Measurements from ENCODE around the gene SOX18. TPM values are rescaled to one million over a fixed set of nuclear protein-coding genes. Genes with fewer than 3 reads are reported as not detected.

The SOX18 gene
- total and polyA plus RNA-seq, 2 of the 13 experiments (the other 11 are each of a cell fraction or from before 2014, with no cell fraction given), result 1.6 to 1.9 TPM

DNA sequence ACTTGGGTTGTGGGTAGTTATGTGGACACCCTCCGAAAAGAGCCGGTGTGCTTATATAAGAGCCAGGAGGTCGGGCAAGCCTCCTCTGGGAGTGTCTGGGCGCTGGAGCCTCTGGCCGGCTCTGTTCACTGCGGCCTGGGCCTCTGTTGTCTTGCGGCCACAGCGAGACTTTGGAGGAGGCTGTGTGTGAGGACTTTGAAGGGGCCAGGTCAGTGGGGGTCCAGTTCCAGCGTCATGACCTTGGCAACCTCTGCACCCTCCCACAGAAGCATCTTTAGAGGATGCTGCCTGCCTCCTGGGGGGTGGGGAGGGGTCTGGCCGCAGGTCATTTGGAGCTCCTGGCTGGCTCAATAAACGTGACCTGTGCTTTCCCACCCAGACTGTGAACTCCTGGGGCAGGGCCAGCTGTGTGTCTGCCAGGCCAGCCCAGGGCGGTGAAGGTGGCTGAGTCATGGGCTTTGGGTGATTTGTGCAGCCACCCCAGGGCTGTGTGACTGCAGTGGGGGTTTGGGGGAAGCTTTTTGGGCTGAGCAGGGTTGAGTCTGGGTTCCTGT is 14.8 kb upstream of the SOX18 start (continued):
- TF ChIP-seq AHR (CRISPR knock-in tag; IDR thresholded peaks at IDR 0.05) (no peak), ZNF383 (CRISPR knock-in tag; IDR thresholded peaks at IDR 0.05; ENCODE audit: borderline replicate concordance) (no peak), CHD2 (IDR thresholded peaks at IDR 0.05; ENCODE audit: low read depth, low read length) (no peak), ZNF138 (CRISPR knock-in tag; IDR thresholded peaks at IDR 0.05; ENCODE audit: low read depth) (0 out of 2 replicates have a peak, but pooled peaks have one; percentile 56), ZNF598 (CRISPR knock-in tag; IDR thresholded peaks at IDR 0.05; ENCODE audit: borderline replicate concordance) (no peak), RBFOX2 (IDR thresholded peaks at IDR 0.05; ENCODE audit: low read depth, low read length) (no peak), ZNF510 (CRISPR knock-in tag; IDR thresholded peaks at IDR 0.05; ENCODE audit: low read depth) (0 out of 2 replicates have a peak, but pooled peaks have one; percentile 58), ATM (IDR thresholded peaks at IDR 0.05; ENCODE audit: borderline replicate concordance) (no peak), U2AF2 (IDR thresholded peaks at IDR 0.05; ENCODE audit: low read depth, low read length) (no peak), CENPX (CRISPR knock-in tag; IDR thresholded peaks at IDR 0.05) (no peak), MXD4 (CRISPR knock-in tag; IDR thresholded peaks at IDR 0.05) (no peak; the same call in 1 of the 2 replicates), ELF3 (CRISPR knock-in tag; IDR thresholded peaks at IDR 0.05) (no peak), ISL2 (CRISPR knock-in tag; IDR thresholded peaks at IDR 0.05) (no peak), CENPT (CRISPR knock-in tag; IDR thresholded peaks at IDR 0.05; ENCODE audit: low read depth) (no peak), HDAC6 (IDR thresholded peaks at IDR 0.05; ENCODE audit: low read depth, low read length) (no peak), ZNF317 (CRISPR knock-in tag; IDR thresholded peaks at IDR 0.05) (no peak), PRPF4 (IDR thresholded peaks at IDR 0.05; ENCODE audit: low read depth, low read length, poor library complexity, severe bottlenecking) (no peak), MTA1 (CRISPR knock-in tag; IDR thresholded peaks at IDR 0.05; ENCODE audit: borderline replicate concordance) (peak; percentile 75), ZNF441 (CRISPR knock-in tag; IDR thresholded peaks at IDR 0.05; ENCODE audit: borderline replicate concordance) (no peak), ZNF7 (CRISPR knock-in tag; IDR thresholded peaks at IDR 0.05) (no peak)
- TF ChIP-seq, protein P1, sequence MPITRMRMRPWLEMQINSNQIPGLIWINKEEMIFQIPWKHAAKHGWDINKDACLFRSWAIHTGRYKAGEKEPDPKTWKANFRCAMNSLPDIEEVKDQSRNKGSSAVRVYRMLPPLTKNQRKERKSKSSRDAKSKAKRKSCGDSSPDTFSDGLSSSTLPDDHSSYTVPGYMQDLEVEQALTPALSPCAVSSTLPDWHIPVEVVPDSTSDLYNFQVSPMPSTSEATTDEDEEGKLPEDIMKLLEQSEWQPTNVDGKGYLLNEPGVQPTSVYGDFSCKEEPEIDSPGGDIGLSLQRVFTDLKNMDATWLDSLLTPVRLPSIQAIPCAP (CRISPR knock-in tag; IDR thresholded peaks at IDR 0.05; ENCODE audit: low read depth), result peak; percentile 64; the same call in 1 of the 2 replicates
- TF ChIP-seq, protein P2, sequence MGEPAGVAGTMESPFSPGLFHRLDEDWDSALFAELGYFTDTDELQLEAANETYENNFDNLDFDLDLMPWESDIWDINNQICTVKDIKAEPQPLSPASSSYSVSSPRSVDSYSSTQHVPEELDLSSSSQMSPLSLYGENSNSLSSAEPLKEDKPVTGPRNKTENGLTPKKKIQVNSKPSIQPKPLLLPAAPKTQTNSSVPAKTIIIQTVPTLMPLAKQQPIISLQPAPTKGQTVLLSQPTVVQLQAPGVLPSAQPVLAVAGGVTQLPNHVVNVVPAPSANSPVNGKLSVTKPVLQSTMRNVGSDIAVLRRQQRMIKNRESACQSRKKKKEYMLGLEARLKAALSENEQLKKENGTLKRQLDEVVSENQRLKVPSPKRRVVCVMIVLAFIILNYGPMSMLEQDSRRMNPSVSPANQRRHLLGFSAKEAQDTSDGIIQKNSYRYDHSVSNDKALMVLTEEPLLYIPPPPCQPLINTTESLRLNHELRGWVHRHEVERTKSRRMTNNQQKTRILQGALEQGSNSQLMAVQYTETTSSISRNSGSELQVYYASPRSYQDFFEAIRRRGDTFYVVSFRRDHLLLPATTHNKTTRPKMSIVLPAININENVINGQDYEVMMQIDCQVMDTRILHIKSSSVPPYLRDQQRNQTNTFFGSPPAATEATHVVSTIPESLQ (CRISPR knock-in tag; conservative IDR thresholded peaks at IDR 0.05), result no peak
- TF ChIP-seq, protein P3, sequence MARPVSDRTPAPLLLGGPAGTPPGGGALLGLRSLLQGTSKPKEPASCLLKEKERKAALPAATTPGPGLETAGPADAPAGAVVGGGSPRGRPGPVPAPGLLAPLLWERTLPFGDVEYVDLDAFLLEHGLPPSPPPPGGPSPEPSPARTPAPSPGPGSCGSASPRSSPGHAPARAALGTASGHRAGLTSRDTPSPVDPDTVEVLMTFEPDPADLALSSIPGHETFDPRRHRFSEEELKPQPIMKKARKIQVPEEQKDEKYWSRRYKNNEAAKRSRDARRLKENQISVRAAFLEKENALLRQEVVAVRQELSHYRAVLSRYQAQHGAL (CRISPR knock-in tag; IDR thresholded peaks at IDR 0.05; ENCODE audit: not compliant biosample characterization), result no peak
- TF ChIP-seq, protein P4, sequence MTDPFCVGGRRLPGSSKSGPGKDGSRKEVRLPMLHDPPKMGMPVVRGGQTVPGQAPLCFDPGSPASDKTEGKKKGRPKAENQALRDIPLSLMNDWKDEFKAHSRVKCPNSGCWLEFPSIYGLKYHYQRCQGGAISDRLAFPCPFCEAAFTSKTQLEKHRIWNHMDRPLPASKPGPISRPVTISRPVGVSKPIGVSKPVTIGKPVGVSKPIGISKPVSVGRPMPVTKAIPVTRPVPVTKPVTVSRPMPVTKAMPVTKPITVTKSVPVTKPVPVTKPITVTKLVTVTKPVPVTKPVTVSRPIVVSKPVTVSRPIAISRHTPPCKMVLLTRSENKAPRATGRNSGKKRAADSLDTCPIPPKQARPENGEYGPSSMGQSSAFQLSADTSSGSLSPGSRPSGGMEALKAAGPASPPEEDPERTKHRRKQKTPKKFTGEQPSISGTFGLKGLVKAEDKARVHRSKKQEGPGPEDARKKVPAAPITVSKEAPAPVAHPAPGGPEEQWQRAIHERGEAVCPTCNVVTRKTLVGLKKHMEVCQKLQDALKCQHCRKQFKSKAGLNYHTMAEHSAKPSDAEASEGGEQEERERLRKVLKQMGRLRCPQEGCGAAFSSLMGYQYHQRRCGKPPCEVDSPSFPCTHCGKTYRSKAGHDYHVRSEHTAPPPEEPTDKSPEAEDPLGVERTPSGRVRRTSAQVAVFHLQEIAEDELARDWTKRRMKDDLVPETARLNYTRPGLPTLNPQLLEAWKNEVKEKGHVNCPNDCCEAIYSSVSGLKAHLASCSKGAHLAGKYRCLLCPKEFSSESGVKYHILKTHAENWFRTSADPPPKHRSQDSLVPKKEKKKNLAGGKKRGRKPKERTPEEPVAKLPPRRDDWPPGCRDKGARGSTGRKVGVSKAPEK (CRISPR knock-in tag; IDR thresholded peaks at IDR 0.05; ENCODE audit: borderline replicate concordance), result no peak

Measured in HepG2 (cell line).